Measurements from ENCODE around the gene AIRE.

AIRE gene

GRCh38 chr21:44261675-44262295, 23.9 kb upstream of the AIRE start, which contains the start of gene DNMT3L:
TSS of gene DNMT3L (minus strand) at chr21:44261897. CDS start at chr21:44261259, 638 bp downstream.
- TF ChIP-seq GATA1 (IDR thresholded peaks at IDR 0.05; ENCODE audit: low read depth, low read length): no peak
- no peak for TF ChIP-seq POLR2A (IDR thresholded peaks at IDR 0.05; ENCODE audit: low read length)
- DNase-seq: no peak

- no peak for DNase-seq
- TF ChIP-seq POLR2A (IDR thresholded peaks at IDR 0.05; ENCODE audit: low read length): no peak
- TF ChIP-seq GATA1 (IDR thresholded peaks at IDR 0.05; ENCODE audit: low read depth, low read length): no peak
Observed at GRCh38 chr21:44262338-44263056, 23.2 kb upstream of the AIRE start.

GRCh38 chr21:44263221-44263760, 22.4 kb upstream of the AIRE start:
- DNase-seq: no peak
- TF ChIP-seq POLR2A (IDR thresholded peaks at IDR 0.05; ENCODE audit: low read length): no peak
- no peak for TF ChIP-seq GATA1 (IDR thresholded peaks at IDR 0.05; ENCODE audit: low read depth, low read length)

- DNase-seq: no peak
- TF ChIP-seq POLR2A (IDR thresholded peaks at IDR 0.05; ENCODE audit: low read length) (no peak), GATA1 (IDR thresholded peaks at IDR 0.05; ENCODE audit: low read depth, low read length) (no peak)
Observed at GRCh38 chr21:44263768-44264167, 21.9 kb upstream of the AIRE start.

GRCh38 chr21:44265734-44266270, 19.9 kb upstream of the AIRE start:
- TF ChIP-seq POLR2A (IDR thresholded peaks at IDR 0.05; ENCODE audit: low read length) (no peak), GATA1 (IDR thresholded peaks at IDR 0.05; ENCODE audit: low read depth, low read length) (no peak)
- no peak for DNase-seq

- DNase-seq: no peak
Observed at GRCh38 chr21:44267655-44268142, 18.0 kb upstream of the AIRE start.

GRCh38 chr21:44269090-44269489, 16.6 kb upstream of the AIRE start:
- no peak for DNase-seq
- TF ChIP-seq POLR2A (IDR thresholded peaks at IDR 0.05; ENCODE audit: low read length) (no peak), GATA1 (IDR thresholded peaks at IDR 0.05; ENCODE audit: low read depth, low read length) (no peak)

More at GRCh38 chr21:44267655-44268142, 18.0 kb upstream of the AIRE start:
- TF ChIP-seq POLR2A (IDR thresholded peaks at IDR 0.05; ENCODE audit: low read length): no peak
- TF ChIP-seq GATA1 (IDR thresholded peaks at IDR 0.05; ENCODE audit: low read depth, low read length): no peak

- TF ChIP-seq POLR2A (IDR thresholded peaks at IDR 0.05; ENCODE audit: low read length) (no peak), GATA1 (IDR thresholded peaks at IDR 0.05; ENCODE audit: low read depth, low read length) (no peak)
Observed at GRCh38 chr21:44271558-44272283, 14.0 kb upstream of the AIRE start.

GRCh38 chr21:44272284-44272858, 13.3 kb upstream of the AIRE start:
- DNase-seq: no peak
- TF ChIP-seq GATA1 (IDR thresholded peaks at IDR 0.05; ENCODE audit: low read depth, low read length): no peak
- TF ChIP-seq POLR2A (IDR thresholded peaks at IDR 0.05; ENCODE audit: low read length): no peak

More at GRCh38 chr21:44271558-44272283, 14.0 kb upstream of the AIRE start:
- no peak for DNase-seq

GRCh38 chr21:44273046-44273445, 12.6 kb upstream of the AIRE start:
- TF ChIP-seq POLR2A (IDR thresholded peaks at IDR 0.05; ENCODE audit: low read length) (no peak), GATA1 (IDR thresholded peaks at IDR 0.05; ENCODE audit: low read depth, low read length) (no peak)

GRCh38 chr21:44275041-44275440, 10.6 kb upstream of the AIRE start:
- no peak for DNase-seq
- TF ChIP-seq POLR2A (IDR thresholded peaks at IDR 0.05; ENCODE audit: low read length): no peak
- TF ChIP-seq GATA1 (IDR thresholded peaks at IDR 0.05; ENCODE audit: low read depth, low read length): no peak

More at GRCh38 chr21:44273046-44273445, 12.6 kb upstream of the AIRE start:
- no peak for DNase-seq

GRCh38 chr21:44279354-44280260, 6.1 kb upstream of the AIRE start:
- TF ChIP-seq POLR2A (IDR thresholded peaks at IDR 0.05; ENCODE audit: low read length) (no peak), GATA1 (IDR thresholded peaks at IDR 0.05; ENCODE audit: low read depth, low read length) (no peak)
- DNase-seq: no peak
